ENCODE data around the gene DHODH.
A peak's percentile ranks its signal among the peaks of the same experiment; 100 is the strongest.

The DHODH gene

DNA sequence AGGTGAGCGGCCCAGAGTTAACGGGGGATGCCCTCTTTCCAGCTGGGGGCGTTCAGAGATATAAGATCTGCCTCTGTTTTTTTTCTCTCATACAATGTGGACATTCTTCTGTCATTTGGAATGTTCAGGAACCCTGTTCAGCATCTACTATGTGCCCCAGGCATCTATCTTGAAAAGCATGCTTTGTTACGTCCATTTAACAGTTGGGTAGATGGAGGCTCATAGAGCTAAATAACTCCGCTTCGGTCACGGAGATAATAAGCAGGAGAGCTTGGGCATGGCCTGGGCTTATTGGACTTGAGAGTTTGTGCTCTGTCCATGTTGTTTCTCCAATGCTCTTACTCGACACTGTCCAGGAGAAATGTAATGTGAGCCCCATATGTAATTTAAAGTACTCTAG lies 6.1 kb downstream of the DHODH start:
- TF ChIP-seq, protein P1, sequence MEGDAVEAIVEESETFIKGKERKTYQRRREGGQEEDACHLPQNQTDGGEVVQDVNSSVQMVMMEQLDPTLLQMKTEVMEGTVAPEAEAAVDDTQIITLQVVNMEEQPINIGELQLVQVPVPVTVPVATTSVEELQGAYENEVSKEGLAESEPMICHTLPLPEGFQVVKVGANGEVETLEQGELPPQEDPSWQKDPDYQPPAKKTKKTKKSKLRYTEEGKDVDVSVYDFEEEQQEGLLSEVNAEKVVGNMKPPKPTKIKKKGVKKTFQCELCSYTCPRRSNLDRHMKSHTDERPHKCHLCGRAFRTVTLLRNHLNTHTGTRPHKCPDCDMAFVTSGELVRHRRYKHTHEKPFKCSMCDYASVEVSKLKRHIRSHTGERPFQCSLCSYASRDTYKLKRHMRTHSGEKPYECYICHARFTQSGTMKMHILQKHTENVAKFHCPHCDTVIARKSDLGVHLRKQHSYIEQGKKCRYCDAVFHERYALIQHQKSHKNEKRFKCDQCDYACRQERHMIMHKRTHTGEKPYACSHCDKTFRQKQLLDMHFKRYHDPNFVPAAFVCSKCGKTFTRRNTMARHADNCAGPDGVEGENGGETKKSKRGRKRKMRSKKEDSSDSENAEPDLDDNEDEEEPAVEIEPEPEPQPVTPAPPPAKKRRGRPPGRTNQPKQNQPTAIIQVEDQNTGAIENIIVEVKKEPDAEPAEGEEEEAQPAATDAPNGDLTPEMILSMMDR (IDR thresholded peaks at IDR 0.05; ENCODE audit: insufficient read depth, missing control alignments) = no peak
- FAIRE-seq (no peak), DNase-seq (ENCODE audit: insufficient read length, low spot score) (no peak)

DNA sequence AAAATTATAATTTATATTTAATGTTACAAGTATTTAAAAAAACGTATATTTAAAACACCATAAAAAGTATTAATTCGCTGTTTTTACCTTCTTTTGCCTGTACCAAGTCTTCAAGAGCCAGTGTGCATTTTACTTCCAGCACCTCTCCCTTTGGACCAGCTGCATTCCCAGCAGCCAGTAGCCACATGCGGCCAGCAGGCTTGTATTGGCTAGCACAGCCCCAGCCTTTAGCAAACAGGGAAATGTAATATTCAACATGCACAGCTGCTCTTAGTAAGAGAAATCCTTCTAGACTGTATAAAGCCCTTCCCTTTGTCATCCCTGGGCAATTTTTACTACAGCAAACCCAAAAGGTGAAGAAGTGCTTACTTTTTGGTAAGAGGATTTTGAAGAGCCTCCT lies 6.6 kb downstream of the DHODH start:
- DNase-seq (ENCODE audit: insufficient read length, low spot score) (no peak), FAIRE-seq (no peak)
- TF ChIP-seq, protein P1 (IDR thresholded peaks at IDR 0.05; ENCODE audit: insufficient read depth, missing control alignments) = no peak

DNA sequence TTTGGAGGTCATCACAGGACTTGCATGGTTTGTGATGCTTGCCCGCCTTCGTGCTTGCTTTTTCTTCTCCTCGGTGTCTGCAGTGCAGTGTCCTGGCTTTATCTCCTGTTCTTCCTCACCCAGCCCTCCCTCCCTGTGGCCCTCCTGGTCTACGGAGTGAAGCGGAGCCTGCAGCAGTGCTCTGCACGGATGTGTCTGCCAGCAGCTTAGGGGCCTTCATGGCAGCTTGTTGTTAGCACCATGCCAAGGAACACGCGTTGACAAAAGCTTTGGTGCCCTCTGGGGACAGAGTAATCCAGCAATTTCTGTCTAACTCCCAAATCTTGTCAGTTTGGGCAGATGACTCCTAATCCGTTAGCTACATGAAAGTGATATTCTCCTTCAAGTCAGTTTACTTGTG lies 9.9 kb downstream of the DHODH start:
- FAIRE-seq = no peak
- TF ChIP-seq, protein P1 (IDR thresholded peaks at IDR 0.05; ENCODE audit: insufficient read depth, missing control alignments) = peak; percentile 7
- DNase-seq (ENCODE audit: insufficient read length, low spot score) = no peak

DNA sequence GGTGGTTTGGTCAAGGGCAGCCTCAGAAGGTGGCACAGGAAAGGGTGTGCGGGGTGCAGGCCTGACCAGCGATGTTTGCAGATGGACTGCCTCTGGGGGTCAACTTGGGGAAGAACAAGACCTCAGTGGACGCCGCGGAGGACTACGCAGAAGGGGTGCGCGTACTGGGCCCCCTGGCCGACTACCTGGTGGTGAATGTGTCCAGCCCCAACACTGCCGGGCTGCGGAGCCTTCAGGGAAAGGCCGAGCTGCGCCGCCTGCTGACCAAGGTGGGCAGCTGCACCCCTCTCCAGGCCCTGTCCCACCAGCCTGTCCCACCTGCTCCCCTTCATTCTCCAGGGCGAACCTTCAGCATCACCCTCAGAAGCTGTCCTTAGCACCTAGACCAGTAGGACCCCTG lies 12.5 kb downstream of the DHODH start:
- TF ChIP-seq, protein P1 (IDR thresholded peaks at IDR 0.05; ENCODE audit: insufficient read depth, missing control alignments) = no peak
- FAIRE-seq = no peak
- no peak for DNase-seq (ENCODE audit: insufficient read length, low spot score)

DNA sequence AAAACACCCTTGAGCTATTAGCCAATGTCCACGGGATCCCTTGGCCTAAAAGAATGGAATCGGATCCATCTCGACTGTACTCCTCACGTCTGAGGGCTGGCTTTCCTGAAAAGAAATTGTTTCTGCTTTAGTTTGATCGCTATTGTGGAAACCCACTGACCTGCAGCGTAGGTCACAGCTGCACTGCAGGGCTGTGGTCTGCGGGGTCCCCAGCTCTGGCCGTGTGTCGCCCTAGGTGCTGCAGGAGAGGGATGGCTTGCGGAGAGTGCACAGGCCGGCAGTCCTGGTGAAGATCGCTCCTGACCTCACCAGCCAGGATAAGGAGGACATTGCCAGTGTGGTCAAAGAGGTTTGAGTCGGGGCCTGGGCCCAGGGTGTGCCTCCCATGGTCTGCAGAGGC lies 13.6 kb downstream of the DHODH start:
- TF ChIP-seq, protein P1 (IDR thresholded peaks at IDR 0.05; ENCODE audit: insufficient read depth, missing control alignments) = no peak
- no peak for FAIRE-seq
- no peak for DNase-seq (ENCODE audit: insufficient read length, low spot score)

DNA sequence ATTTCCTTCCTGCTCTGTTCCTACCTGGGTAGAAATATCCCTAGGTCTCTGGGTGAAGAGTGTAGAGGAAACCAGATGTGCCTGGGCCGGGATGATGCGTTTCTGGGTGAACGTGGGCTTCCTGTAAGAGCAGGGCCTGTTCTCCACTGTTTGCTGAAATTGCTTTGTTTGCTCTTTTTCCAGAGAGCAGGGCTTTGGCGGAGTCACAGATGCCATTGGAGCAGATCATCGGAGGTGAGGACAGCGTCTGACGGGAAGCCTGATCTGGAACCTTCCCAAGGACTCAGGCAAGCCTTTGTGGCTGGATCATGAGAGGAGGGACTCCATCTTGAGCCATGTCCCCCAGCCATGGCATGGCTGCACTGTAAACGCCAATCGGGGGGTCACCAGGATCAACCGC lies 15.4 kb downstream of the DHODH start:
- TF ChIP-seq, protein P1 (IDR thresholded peaks at IDR 0.05; ENCODE audit: insufficient read depth, missing control alignments) = no peak
- FAIRE-seq (no peak), DNase-seq (ENCODE audit: insufficient read length, low spot score) (no peak)

DNA sequence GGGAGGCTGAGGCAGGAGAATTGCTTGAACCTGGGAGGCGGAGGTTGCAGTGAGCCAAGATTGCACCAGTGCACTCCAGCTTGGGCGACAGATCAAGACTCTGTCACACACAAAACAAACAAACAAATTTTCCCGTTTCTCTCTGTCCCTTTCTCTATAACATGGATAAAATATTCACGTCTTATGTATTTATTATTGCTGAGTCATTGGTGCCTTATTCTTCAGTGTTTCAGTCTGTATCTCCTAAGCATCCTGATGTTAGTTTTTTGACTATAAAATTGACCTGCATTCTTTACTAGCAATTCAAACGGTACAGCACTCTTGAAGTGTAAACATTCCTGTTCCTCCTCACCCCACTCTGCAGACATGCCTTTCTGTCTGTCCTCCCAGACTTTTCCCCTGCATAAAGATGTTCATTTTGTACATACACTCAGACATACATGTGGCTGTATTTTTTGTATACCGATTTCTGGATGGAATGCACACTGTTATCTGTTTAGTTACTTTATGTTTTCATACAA lies 16.4 kb downstream of the DHODH start:
- TF ChIP-seq, protein P1 (IDR thresholded peaks at IDR 0.05; ENCODE audit: insufficient read depth, missing control alignments) = no peak
- FAIRE-seq (no peak), DNase-seq (ENCODE audit: insufficient read length, low spot score) (no peak)

All from D721Med (cell line).